HCT116 (cell line): Measurements from ENCODE around the gene MRRF. TPM values are rescaled to one million over a fixed set of nuclear protein-coding genes. Genes with fewer than 3 reads are reported as not detected.

ENCODE experiments used
- ATAC-seq: fragments of 200-7000 bp; cut with Tn5 transposase; 2 replicates; pipeline ENCODE4 v1.9.1; 2020; ENCODE audit warnings: mild to moderate bottlenecking, moderate library complexity
- BruUV-seq: library from RNA; stranded (reverse); fragments of 400-500 nt; replicated peaks from 2 replicates; lab custom pipeline; 2021; lab: Mats Ljungman, UMichigan
- CTCF ChIA-PET: fragments of 300-600 bp; sonication (Branson Sonifier 250); formaldehyde crosslinking; loops from one replicate; lab custom pipeline; 2021; ENCODE audit warnings: antibody characterized with exemption; lab: Charles Lee
- POLR2A ChIA-PET: fragments of 300-600, 350-600 bp; sonication (Branson Sonifier 250); formaldehyde crosslinking; loops from one replicate; lab custom pipeline; 2021; ENCODE audit warnings: antibody characterized with exemption; lab: Charles Lee
- RAD21 ChIA-PET, 2 experiments: fragments of 300-600 bp; sonication (Branson Sonifier 250); formaldehyde crosslinking; loops; one replicate each; lab custom pipeline; 2023; ENCODE audit warnings: low total read pairs in 2 of 2; ENCODE audit not compliant: uncharacterized antibody in 2 of 2, unreplicated experiment in 2 of 2, low non-redundant PET in 1 of 2; lab: Charles Lee
- DNase-seq: peaks from one replicate; pipeline ENCODE4 v3.0.0-alpha.2; 2010; ENCODE audit warnings: low read depth, low spot score
- H2AFZ ChIP-seq: fragments of 200-600 bp; shearing (Covaris generic), sonication (generic); 2 replicates; pipeline ENCODE4 v1.6.1; 2017; ENCODE audit warnings: low read depth, mixed run types, mixed read lengths, antibody characterized with exemption, low read length; ENCODE audit not compliant: poor library complexity, severe bottlenecking
- H3K27ac ChIP-seq: 2 replicates; pipeline ENCODE4 v1.5.1; 2012; ENCODE audit warnings: low read depth, low read length
- H3K27me3 ChIP-seq: fragments of 200-600 bp; sonication (generic); 2 replicates; pipeline ENCODE4 v1.6.1; 2016; ENCODE audit warnings: mixed run types, low read length, mixed read lengths; ENCODE audit not compliant: insufficient read depth
- H3K36me3 ChIP-seq, 2 experiments: fragments of 200-500 bp in 1 of 2; fragments of 200-600 bp in 1 of 2; sonication (Bioruptor generic) in 1 of 2; sonication (generic) in 1 of 2; 2 replicates each; pipeline versions ENCODE4 v1.5.1 to v1.6.1; 2014 to 2016; ENCODE audit warnings: low read length in 2 of 2, inconsistent platforms in 1 of 2, mixed read lengths in 1 of 2, mixed run types in 1 of 2; ENCODE audit not compliant: insufficient read depth in 2 of 2, control insufficient read depth in 1 of 2
- H3K4me1 ChIP-seq, 2 experiments: fragments of 200-600 bp in 1 of 2; sonication (generic) in 1 of 2; 2 replicates each; pipeline versions ENCODE4 v1.5.1 to v1.6.1; 2012 to 2017; ENCODE audit warnings: low read length in 2 of 2, inconsistent platforms in 1 of 2, mild to moderate bottlenecking in 1 of 2, mixed read lengths in 1 of 2, mixed run types in 1 of 2, moderate library complexity in 1 of 2; ENCODE audit not compliant: insufficient read depth in 2 of 2, control insufficient read depth in 1 of 2
- H3K4me2 ChIP-seq: fragments of 200-600 bp; sonication (generic); 2 replicates; pipeline ENCODE4 v1.6.1; 2017; ENCODE audit warnings: mixed run types, low read length, mixed read lengths
- H3K4me3 ChIP-seq, 2 experiments: fragments of 200-600 bp in 1 of 2; sonication (generic) in 1 of 2; replicated peaks in 1 of 2; 2 replicates each; pipeline ENCODE4 v1.5.1; 2011 to 2016; ENCODE audit warnings: low read length in 2 of 2, control low read depth in 1 of 2, low read depth in 1 of 2, mild to moderate bottlenecking in 1 of 2, mixed read lengths in 1 of 2, mixed run types in 1 of 2
- H3K79me2 ChIP-seq: fragments of 200-600 bp; sonication (generic); 2 replicates; pipeline ENCODE4 v1.6.1; 2017; ENCODE audit warnings: mild to moderate bottlenecking, mixed run types, low read length, moderate library complexity, mixed read lengths; ENCODE audit not compliant: insufficient read depth
- H3K9ac ChIP-seq: fragments of 200-600 bp; sonication (generic); 2 replicates; pipeline ENCODE4 v1.6.1; 2016; ENCODE audit warnings: low read length, mixed read lengths
- H3K9me2 ChIP-seq: fragments of 200-600 bp; sonication (generic), shearing (Covaris generic); 2 replicates; pipeline ENCODE4 v1.6.1; 2017; ENCODE audit warnings: mixed run types, mild to moderate bottlenecking, moderate library complexity; ENCODE audit not compliant: insufficient read depth
- H3K9me3 ChIP-seq, 2 experiments: fragments of 200-500 bp in 1 of 2; fragments of 200-600 bp in 1 of 2; sonication (Bioruptor generic) in 1 of 2; sonication (generic) in 1 of 2; 2 replicates each; pipeline ENCODE4 v1.6.1; 2014 to 2017; ENCODE audit warnings: low read length in 2 of 2, mixed read lengths in 2 of 2, inconsistent platforms in 1 of 2, low read depth in 1 of 2, mild to moderate bottlenecking in 1 of 2, mixed run types in 1 of 2, moderate library complexity in 1 of 2; ENCODE audit not compliant: control insufficient read depth in 1 of 2, insufficient read depth in 1 of 2
- H4K20me1 ChIP-seq: fragments of 200-600 bp; sonication (generic), shearing (Covaris generic); 2 replicates; pipeline ENCODE4 v1.6.1; 2017; ENCODE audit warnings: mixed run types, mild to moderate bottlenecking, moderate library complexity; ENCODE audit not compliant: insufficient read depth
- CEBPB ChIP-seq: IDR thresholded peaks from 2 replicates; pipeline ENCODE4 v1.6.1; 2012; ENCODE audit warnings: low read depth
- CTCF ChIP-seq, 3 experiments: fragments of 200-600 bp in 1 of 3; sonication (generic) in 1 of 3; IDR thresholded peaks in 2 of 3; conservative IDR thresholded peaks in 1 of 3; 2 replicates each; pipeline ENCODE4 v1.5.1; 2012 to 2017; ENCODE audit warnings: low read depth in 2 of 3, low read length in 2 of 3, antibody characterized with exemption in 1 of 3, borderline replicate concordance in 1 of 3, control low read depth in 1 of 3, mild to moderate bottlenecking in 1 of 3, mixed read lengths in 1 of 3, mixed run types in 1 of 3, moderate library complexity in 1 of 3; ENCODE audit not compliant: insufficient read depth in 1 of 3
- EGR1 ChIP-seq: IDR thresholded peaks from 2 replicates; pipeline ENCODE4 v1.6.1; 2012; ENCODE audit warnings: low read depth
- EZH2 ChIP-seq: fragments of 200-600 bp; sonication (generic); IDR thresholded peaks from 2 replicates; pipeline ENCODE4 v1.6.1; 2017; ENCODE audit warnings: antibody characterized with exemption, mixed run types
- FOSL1 ChIP-seq: IDR thresholded peaks from 2 replicates; pipeline ENCODE4 v1.6.1; 2012; ENCODE audit warnings: low read depth
- POLR2AphosphoS5 ChIP-seq: IDR thresholded peaks from 2 replicates; pipeline ENCODE4 v1.6.1; 2011; ENCODE audit warnings: mild to moderate bottlenecking, low read depth, low read length, moderate library complexity
- RAD21 ChIP-seq: IDR thresholded peaks from 2 replicates; pipeline ENCODE4 v1.6.1; 2012; ENCODE audit warnings: low read depth, mild to moderate bottlenecking
- REST ChIP-seq: IDR thresholded peaks from 2 replicates; pipeline ENCODE4 v1.6.1; 2012; ENCODE audit warnings: low read depth
- SIN3A ChIP-seq: IDR thresholded peaks from 2 replicates; pipeline ENCODE4 v1.6.1; 2012; ENCODE audit warnings: low read depth
- SP1 ChIP-seq: IDR thresholded peaks from 2 replicates; pipeline ENCODE4 v1.6.1; 2012; ENCODE audit warnings: low read depth
- YY1 ChIP-seq: IDR thresholded peaks from 2 replicates; pipeline ENCODE4 v1.6.1; 2011; ENCODE audit warnings: low read length, low read depth, moderate library complexity, mild to moderate bottlenecking; ENCODE audit not compliant: insufficient replicate concordance; ENCODE audit errors: extremely low read depth
- ZBTB33 ChIP-seq: IDR thresholded peaks from 2 replicates; pipeline ENCODE4 v1.6.1; 2011; ENCODE audit warnings: mild to moderate bottlenecking, low read length, moderate library complexity; ENCODE audit not compliant: insufficient replicate concordance; ENCODE audit errors: extremely low read depth
- intact Hi-C: fragments of 100-400 bp; cut with micrococcal nuclease; formaldehyde crosslinking; loops from 2 replicates; pipeline ENCODE4 v1.10.0; 2022
- total RNA-seq: library from RNA; stranded (reverse); gene quantifications from one replicate; pipeline ENCODE4 v1.2.1, GENCODE V29; 2021; ENCODE audit not compliant: unreplicated experiment

The MRRF gene
- total RNA-seq, 1 experiment from 2014 or later = 88.6 TPM

GRCh38 chr9:122348288-122348777 is 83.7 kb downstream of the MRRF start:
- Histone ChIP-seq H2AFZ (no peak overlapping the region), H3K4me2 (no peak overlapping the region), H4K20me1 (no peaks in the 10 kb centered on the region), H3K9me2 (no peaks in the 10 kb centered on the region), H3K4me3 (no peak overlapping the region), H3K9me3 (no peaks in the 10 kb centered on the region), H3K4me1 (peaks cover 3 to 13% of the 10 kb centered on the region in 2 experiments; a peak in 3 of 4 replicates), H3K36me3 (no peaks in the 10 kb centered on the region), H3K27me3 (no peaks in the 10 kb centered on the region), H3K9ac (no peak overlapping the region), H3K79me2 (no peaks in the 10 kb centered on the region), H3K27ac (no peak overlapping the region)
- no peak for ATAC-seq
- TF ChIP-seq YY1 (no peak), EGR1 (no peak)
- no peak for DNase-seq
- ChIA-PET POLR2A (no interaction called here), CTCF (interaction anchor here (5.5 kb wide), 1 partner anchor 223 kb away, joined by 229 read pairs; no protein-coding TSS in a partner anchor), RAD21 (no interaction called here)
- BruUV-seq = no TSS peak
- intact Hi-C loops = no loop called here

- POLR2A ChIA-PET = no interaction called here
- no peak for DNase-seq
- BruUV-seq = no TSS peak
- H3K9me2 ChIP-seq = no peaks in the 10 kb centered on the region
- H2AFZ ChIP-seq = no peak overlapping the region
- no peaks in the 10 kb centered on the region for H3K79me2 ChIP-seq
- H3K27ac ChIP-seq = no peak overlapping the region
- peaks cover 3 to 13% of the 10 kb centered on the region in 2 experiments; a peak in 3 of 4 replicates for H3K4me1 ChIP-seq
- no peaks in the 10 kb centered on the region for H3K36me3 ChIP-seq
- H3K9ac ChIP-seq = no peak overlapping the region
- CTCF ChIA-PET = interaction anchor here (3.6 to 5.5 kb wide), 2 partner anchors 223 to 252 kb away, joined by 75 to 229 read pairs; no protein-coding TSS in a partner anchor
- H3K27me3 ChIP-seq = no peaks in the 10 kb centered on the region
- H4K20me1 ChIP-seq = no peaks in the 10 kb centered on the region
- RAD21 ChIA-PET = no interaction called here
- no peak for ATAC-seq
- no peak overlapping the region for H3K4me3 ChIP-seq
- H3K9me3 ChIP-seq = no peaks in the 10 kb centered on the region
- intact Hi-C loops = no loop called here
- no peak overlapping the region for H3K4me2 ChIP-seq
- TF ChIP-seq FOSL1 (no peak), SP1 (no peak), YY1 (no peak), POLR2AphosphoS5 (no peak), EZH2 (no peak), CEBPB (no peak), ZBTB33 (no peak), CTCF (IDR thresholded peaks at IDR 0.05 in 2 of 3, conservative IDR thresholded peaks at IDR 0.05 in 1 of 3; ENCODE audit: borderline replicate concordance in 1 of 3, insufficient read depth in 1 of 3, low read depth in 2 of 3, low read length in 2 of 3) (no peak), SIN3A (no peak), REST (no peak), RAD21 (no peak)
Observed at GRCh38 chr9:122348791-122349190, 84.1 kb downstream of the MRRF start.
